K562 (cell line): Measurements from ENCODE around the gene CNOT2. TPM values are rescaled to one million over a fixed set of nuclear protein-coding genes. Genes with fewer than 3 reads are reported as not detected.
A peak's percentile ranks its signal among the peaks of the same experiment; 100 is the strongest.

Experiments used
- ATAC-seq: fragments of 200-7000 bp; cut with Tn5 transposase; 3 replicates; pipeline ENCODE4 v1.9.1; 2020; ENCODE audit warnings: moderate library complexity
- Bru-seq: library from RNA; stranded (reverse); fragments of 400-500 nt; gene quantifications from one replicate; lab custom pipeline; 2021; lab: Mats Ljungman, UMichigan
- BruChase-seq, 2 experiments: library from RNA; stranded (reverse); fragments of 400-500 nt; gene quantifications; one replicate each; lab custom pipeline; 2021; lab: Mats Ljungman, UMichigan
- BruUV-seq: library from RNA; stranded (reverse); fragments of 400-500 nt; replicated peaks from 2 replicates; lab custom pipeline; 2021; lab: Mats Ljungman, UMichigan
- CTCF ChIA-PET: fragments of 300-600 bp; formaldehyde crosslinking; extraction: SDS; loops from one replicate; lab custom pipeline; 2021; ENCODE audit warnings: low intra/inter-chr PET ratio; lab: Yijun Ruan, JAX
- POLR2A ChIA-PET: fragments of 300-600, 350-650 bp; sonication (Branson Sonifier 250); formaldehyde crosslinking; extraction: SDS; loops from one replicate; lab custom pipeline; 2021; ENCODE audit warnings: antibody characterized with exemption, inconsistent platforms; lab: Yijun Ruan, JAX
- DNase-seq, 4 experiments: peaks; one replicate each; pipeline versions ENCODE4 v3.0.0 to v3.0.0-alpha.2; 2011 to 2018; ENCODE audit warnings: low spot score in 3 of 4, mixed read lengths in 3 of 4; ENCODE audit errors: extremely low read depth in 1 of 4
- FAIRE-seq: peaks from 2 replicates; lab custom pipeline; 2011; peaks lifted over from hg19 to GRCh38; lab: Jason Lieb, UNC
- H2AFZ ChIP-seq: 2 replicates; pipeline ENCODE4 v1.6.0; 2011; ENCODE audit warnings: low read depth, low read length, control low read depth, inconsistent platforms
- H3K27ac ChIP-seq: fragments of 200-600 bp; 3 replicates; pipeline ENCODE4 v1.8.0; 2011; ENCODE audit warnings: low read depth, mild to moderate bottlenecking, control low read depth, inconsistent platforms, low read length, moderate library complexity, mixed read lengths; ENCODE audit errors: extremely low read depth
- H3K27me3 ChIP-seq, 2 experiments: fragments of 300-600 bp in 1 of 2; 2 replicates in 1 of 2; 3 replicates in 1 of 2; pipeline versions ENCODE4 v1.6.0 to v1.8.0; 2011; ENCODE audit warnings: inconsistent platforms in 2 of 2, low read length in 2 of 2, mild to moderate bottlenecking in 1 of 2, mixed read lengths in 1 of 2, moderate library complexity in 1 of 2; ENCODE audit not compliant: control insufficient read depth in 2 of 2, insufficient read depth in 2 of 2
- H3K36me3 ChIP-seq: fragments of 300-600 bp; 3 replicates; pipeline ENCODE4 v1.8.0; 2011; ENCODE audit warnings: mild to moderate bottlenecking, low read length, inconsistent platforms; ENCODE audit not compliant: control insufficient read depth, insufficient read depth
- H3K4me1 ChIP-seq, 2 experiments: fragments of 200-600 bp in 1 of 2; replicated peaks in 1 of 2; 2 replicates in 1 of 2; 3 replicates in 1 of 2; pipeline versions ENCODE4 v1.5.1 to v1.8.0; 2011; ENCODE audit warnings: inconsistent platforms in 2 of 2, low read length in 2 of 2, mild to moderate bottlenecking in 1 of 2, mixed read lengths in 1 of 2, moderate library complexity in 1 of 2; ENCODE audit not compliant: control insufficient read depth in 2 of 2, insufficient read depth in 2 of 2
- H3K4me2 ChIP-seq: 2 replicates; pipeline ENCODE4 v1.6.1; 2011; ENCODE audit warnings: low read length, control low read depth, inconsistent platforms, mixed read lengths; ENCODE audit not compliant: insufficient read depth
- H3K4me3 ChIP-seq: fragments of 200-600 bp; sonication (generic), shearing (Covaris generic); 2 replicates; pipeline ENCODE4 v1.5.1; 2016; ENCODE audit warnings: control low read depth, inconsistent platforms
- H3K79me2 ChIP-seq: fragments of 200-600 bp; 3 replicates; pipeline ENCODE4 v1.8.0; 2011; ENCODE audit warnings: low read length, inconsistent platforms; ENCODE audit not compliant: control insufficient read depth, insufficient read depth
- H3K9ac ChIP-seq, 2 experiments: 2 replicates each; pipeline versions ENCODE4 v1.6.0 to v1.6.1; 2011; ENCODE audit warnings: low read depth in 2 of 2, low read length in 2 of 2, control low read depth in 1 of 2, inconsistent platforms in 1 of 2, mild to moderate bottlenecking in 1 of 2, mixed read lengths in 1 of 2; ENCODE audit not compliant: insufficient read depth in 1 of 2
- H3K9me1 ChIP-seq: one replicate; pipeline ENCODE4 v1.6.0; 2011; ENCODE audit warnings: inconsistent platforms, mild to moderate bottlenecking, low read length, moderate library complexity; ENCODE audit not compliant: control insufficient read depth, insufficient read depth
- H3K9me3 ChIP-seq: replicated peaks from 2 replicates; pipeline ENCODE4 v1.5.1; 2011; ENCODE audit warnings: low read depth, low read length, inconsistent platforms; ENCODE audit not compliant: control insufficient read depth, insufficient read depth
- H4K20me1 ChIP-seq: replicated peaks from 2 replicates; pipeline ENCODE4 v1.6.1; 2011; ENCODE audit warnings: low read length, inconsistent platforms, mixed read lengths; ENCODE audit not compliant: control insufficient read depth, insufficient read depth
- GTF3C2 ChIP-seq: IDR thresholded peaks from 3 replicates; pipeline ENCODE4 v1.6.1; 2011; ENCODE audit warnings: borderline replicate concordance, mild to moderate bottlenecking, moderate library complexity; ENCODE audit not compliant: insufficient read length; ENCODE audit errors: extremely low read depth
- HOXB6 ChIP-seq: fragments of 250-450 bp; sonication (Bioruptor Pico); IDR thresholded peaks from 2 replicates; pipeline ENCODE4 v1.5.1; 2022; ENCODE audit warnings: mild to moderate bottlenecking, borderline replicate concordance
- YY1 ChIP-seq, 3 experiments: IDR thresholded peaks; 2 replicates each; pipeline ENCODE4 v1.6.1; 2011; ENCODE audit warnings: low read length in 2 of 3, mild to moderate bottlenecking in 2 of 3, moderate library complexity in 2 of 3, borderline replicate concordance in 1 of 3, control low read depth in 1 of 3, low read depth in 1 of 3; ENCODE audit not compliant: insufficient read depth in 3 of 3, insufficient replicate concordance in 2 of 3, control insufficient read depth in 1 of 3, insufficient read length in 1 of 3; ENCODE audit errors: extremely low read depth in 1 of 3
- ZBTB1 ChIP-seq: sonication (generic); formaldehyde crosslinking; IDR thresholded peaks from 2 replicates; pipeline ENCODE4 v1.8.1; 2023; ENCODE audit warnings: missing genetic modification reagents, low read depth, mild to moderate bottlenecking, borderline replicate concordance
- ZNF398 ChIP-seq: fragments of 250-450 bp; sonication (Bioruptor Pico); IDR thresholded peaks from 2 replicates; pipeline ENCODE4 v1.8.0; 2021; ENCODE audit warnings: moderate library complexity, mild to moderate bottlenecking, inconsistent platforms
- ZNF589 ChIP-seq: fragments of 200-800 bp; sonication (Bioruptor generic); IDR thresholded peaks from 2 replicates; pipeline ENCODE4 v1.6.1; 2016; ENCODE audit warnings: low read depth, missing genetic modification characterization, missing compliant biosample characterization
- ZNF780A ChIP-seq: fragments of 250-450 bp; sonication (Bioruptor Pico); IDR thresholded peaks from 2 replicates; pipeline ENCODE4 v1.5.0; 2021; ENCODE audit warnings: mild to moderate bottlenecking
- WGBS: fragments of 100-300 bp; shearing (Covaris generic); methylation state at CpG from one replicate; pipeline ENCODE4 v1.1.6; 2016; ENCODE audit warnings: low coverage, mixed read lengths; ENCODE audit not compliant: insufficient coverage; ENCODE audit errors: missing lambda C conversion rate; 5-methylcytosine and 5-hydroxymethylcytosine counted together
- in situ Hi-C: fragments of 300-500 bp; cut with MboI; formaldehyde crosslinking; loops from 4 replicates; pipeline ENCODE4 v1.15.0; 2018; ENCODE audit warnings: inconsistent platforms, mixed read lengths
- intact Hi-C: fragments of 100-400 bp; cut with micrococcal nuclease; formaldehyde crosslinking; loops from 2 replicates; pipeline ENCODE4 v1.14.2; 2022
- long read RNA-seq, 3 experiments: library from polyadenylated mRNA in 2 of 3; library from RNA in 1 of 3; unstranded in 2 of 3; stranded (forward) in 1 of 3; transcript quantifications; one replicate each; pipeline ENCODE4 v2.0.0, GENCODE V29; 2019 to 2022
- polyA minus RNA-seq, 3 experiments: library from RNA; depleted of rRNA, polyadenylated mRNA; stranded (reverse); fragments of >200 nt; gene quantifications; 2 replicates each; pipeline ENCODE4 v1.2.3, GENCODE V29; 2011
- polyA plus RNA-seq, 8 experiments: library from polyadenylated mRNA; depleted of rRNA in 4 of 8; stranded (reverse) in 5 of 8; unstranded in 3 of 8; fragments of >200 nt; fragmentation: Nextera tagmentation in 2 of 8; fragmentation: Illumina TruSeq in 1 of 8; extraction: Ambion mirVana in 2 of 8; extraction: Trizol in 1 of 8; gene quantifications; 2 replicates each; pipeline versions ENCODE4 v1.2.1 to v1.2.3, GENCODE V29; 2011 to 2014; ENCODE audit warnings: inconsistent platforms in 1 of 8, missing spikeins in 1 of 8
- total RNA-seq, 7 experiments: library from RNA; depleted of rRNA in 6 of 7; stranded (reverse); fragments of >200 nt in 6 of 7; fragmentation: Illumina TruSeq in 2 of 7; extraction: Trizol in 2 of 7; gene quantifications; 2 replicates each; pipeline versions ENCODE4 v1.2.1 to v1.2.3, GENCODE V29; 2011 to 2021; ENCODE audit warnings: low replicate concordance in 1 of 7

The CNOT2 gene
- 99.7 and 318 TPM in 2 replicates for total RNA-seq (2011; cell fraction: chromatin; rRNA removed; ENCODE audit: low replicate concordance)
- 47.2 and 79.5 TPM in 2 replicates for total RNA-seq (2011; cell fraction: nucleolus; rRNA removed)
- 139 and 176 TPM in 2 replicates for total RNA-seq (2011; cell fraction: nucleoplasm; rRNA removed)
- total RNA-seq (2014; rRNA removed) (61.0 and 79.3 TPM in 2 replicates), total RNA-seq (2014; rRNA removed; fragmentation: Illumina TruSeq; extraction: Trizol) (103 and 111 TPM in 2 replicates), total RNA-seq (2015; rRNA removed; fragmentation: Illumina TruSeq; extraction: Trizol) (114 and 119 TPM in 2 replicates), total RNA-seq (2021) (52.0 and 54.0 TPM in 2 replicates), polyA plus RNA-seq (2011; rRNA removed) (84.4 and 92.1 TPM in 2 replicates), polyA plus RNA-seq (2014; fragmentation: Illumina TruSeq; extraction: Trizol) (92.3 and 99.3 TPM in 2 replicates), polyA plus RNA-seq (2014; fragmentation: Nextera tagmentation; extraction: Ambion mirVana) (10 to 100 TPM; 43.6 to 84.4 TPM), polyA plus RNA-seq (2014; rRNA removed) (65.5 and 77.0 TPM in 2 replicates), polyA minus RNA-seq (2011; rRNA and poly(A)+ RNA removed) (201 and 217 TPM in 2 replicates), Bru-seq, nascent RNA (percentile 90 among the genes with signal in this experiment), BruChase-seq, experiment 1, labeled RNA remaining after a 2-hour chase (percentile 95 among the genes with signal in this experiment), BruChase-seq, experiment 2, labeled RNA remaining after a 6-hour chase (percentile 94 among the genes with signal in this experiment)
- polyA plus RNA-seq (2011; cell fraction: cytosol; rRNA removed) = 55.0 and 71.0 TPM in 2 replicates
- 123 and 160 TPM in 2 replicates for polyA plus RNA-seq (2011; cell fraction: nucleus; rRNA removed)
- 40.4 and 71.9 TPM in 2 replicates for polyA plus RNA-seq (2012)
- polyA minus RNA-seq (2011; cell fraction: cytosol; rRNA and poly(A)+ RNA removed) = 41.4 and 49.8 TPM in 2 replicates
- 170 and 393 TPM in 2 replicates for polyA minus RNA-seq (2011; cell fraction: nucleus; rRNA and poly(A)+ RNA removed)
- long read RNA-seq, experiment 1, transcript CNOT2-201 (16 exons, 3,282 nt) = major isoform, 92 of 197 reads
- long read RNA-seq, experiment 1, partial matches to known transcripts = 40 of 197 reads
- long read RNA-seq, experiment 1, other reads (novel, unspliced or antisense) = 60 of 197 reads
- long read RNA-seq, experiment 2, partial matches to known transcripts = 40 of 47 reads
- long read RNA-seq, experiment 2, other reads (novel, unspliced or antisense) = 4 of 47 reads
- long read RNA-seq, experiment 3, transcript CNOT2-201 (16 exons, 3,282 nt) = major isoform, 48 of 81 reads
- long read RNA-seq, experiment 3, partial matches to known transcripts = 18 of 81 reads
- long read RNA-seq, experiment 3, other reads (novel, unspliced or antisense) = 13 of 81 reads

GRCh38 chr12:70242695-70243509 is at the start of gene CNOT2:
CNOT2 (plus strand) TSS chr12:70243433; CDS start chr12:70278227, 34,794 bp downstream.
- CTCF ChIA-PET = no interaction called here
- peak; percentile 94 for FAIRE-seq
- BruUV-seq = no TSS peak
- TF ChIP-seq GTF3C2 (no peak), ZNF589 (CRISPR knock-in tag) (no peak), YY1 (IDR thresholded peaks at IDR 0.05; ENCODE audit: borderline replicate concordance in 1 of 3, control insufficient read depth in 1 of 3, extremely low read depth in 1 of 3, insufficient read depth in 3 of 3, insufficient read length in 1 of 3, insufficient replicate concordance in 2 of 3, low read depth in 1 of 3, low read length in 2 of 3) (peak; percentile 78 to 96 (median 95)), ZBTB1 (CRISPR knock-in tag) (peak; percentile 70; the same call in 1 of the 2 replicates), HOXB6 (CRISPR knock-in tag) (no peak), ZNF780A (CRISPR knock-in tag) (no peak), ZNF398 (no peak)

More at GRCh38 chr12:70242695-70243509, at the start of gene CNOT2:
- DNase-seq (peak; percentile 75 to 95 (median 80)), ATAC-seq (peak; percentile 87)
- Histone ChIP-seq H3K4me3 (peak within 1 kb of the TSS; percentile 87), H4K20me1 (peaks cover 8% of the 10 kb centered on the region; the same call in 1 of the 2 replicates), H3K9ac (peak within 1 kb of the TSS; percentile 95 to 96), H2AFZ (peak within 1 kb of the TSS; percentile 99), H3K4me1 (peaks cover 6 to 18% of the 10 kb centered on the region in 2 experiments; a peak in 4 of 5 replicates), H3K9me1 (no peaks in the 10 kb centered on the region), H3K36me3 (peaks cover 46% of the 10 kb centered on the region), H3K27me3 (no peaks in the 10 kb centered on the region), H3K4me2 (peak within 1 kb of the TSS; percentile 90), H3K9me3 (no peaks in the 10 kb centered on the region), H3K79me2 (peaks cover 77% of the 10 kb centered on the region), H3K27ac (peak within 1 kb of the TSS; percentile 100)
- POLR2A ChIA-PET = interaction anchor here (0.6 to 1.0 kb wide), 11 partner anchors 10 to 1572 kb away, joined by 3 to 5 read pairs (median 3); no protein-coding TSS in a partner anchor
- in situ Hi-C loops (no loop called here), intact Hi-C loops (loop anchor here (10.0 kb wide), 1 partner anchor 122 kb away; the partner anchor contains the start of gene KCNMB4)
- under 1% methylated on average over 50 of the region's 64 CpGs for WGBS
